DOHH2 (cell line): ENCODE data around the gene PRLH.

ENCODE experiments used
- CTCF ChIP-seq: fragments of 200-600 bp; sonication (generic); IDR thresholded peaks from one replicate; pipeline ENCODE4 v1.5.1; 2014; ENCODE audit warnings: antibody characterized with exemption, mild to moderate bottlenecking, low read depth, low read length; ENCODE audit not compliant: poor library complexity, severe bottlenecking
- EZH2phosphoT487 ChIP-seq: fragments of 200-600 bp; sonication (generic); IDR thresholded peaks from 2 replicates; pipeline ENCODE4 v1.6.1; 2017; ENCODE audit warnings: borderline replicate concordance, mild to moderate bottlenecking, antibody characterized with exemption, low read length, moderate library complexity, mixed read lengths

- TF ChIP-seq CTCF (no peak), EZH2phosphoT487 (no peak)
Observed at GRCh38 chr2:237556773-237557632, 9.4 kb upstream of the PRLH start.
